Endodermal cell (in vitro differentiated cells): ENCODE measurements around the gene RBMS1. TPM values are rescaled to one million over a fixed set of nuclear protein-coding genes. Genes with fewer than 3 reads are reported as not detected.

Experiments used
- DNase-seq: peaks from one replicate; pipeline ENCODE4 v3.0.0-alpha.2; 2017
- H3K27ac ChIP-seq: 2 replicates; pipeline ENCODE4 v1.5.1; 2013; ENCODE audit warnings: mild to moderate bottlenecking, low read depth, low read length, moderate library complexity
- H3K27me3 ChIP-seq: 2 replicates; pipeline ENCODE4 v1.6.1; 2013; ENCODE audit warnings: mild to moderate bottlenecking, low read length, moderate library complexity; ENCODE audit not compliant: insufficient read depth, control insufficient read depth, poor library complexity, severe bottlenecking
- H3K36me3 ChIP-seq: 2 replicates; pipeline ENCODE4 v1.7.0; 2013; ENCODE audit warnings: mild to moderate bottlenecking, low read length, moderate library complexity; ENCODE audit not compliant: control insufficient read depth, insufficient read depth
- H3K4me1 ChIP-seq: one replicate; pipeline ENCODE4 v1.7.0; 2013; ENCODE audit warnings: low read length; ENCODE audit not compliant: control insufficient read depth, insufficient read depth
- H3K4me3 ChIP-seq: 2 replicates; pipeline ENCODE4 v1.5.1; 2013; ENCODE audit warnings: mild to moderate bottlenecking, low read length, moderate library complexity
- H3K9ac ChIP-seq: 2 replicates; pipeline ENCODE4 v1.6.1; 2013; ENCODE audit warnings: mild to moderate bottlenecking, low read length, moderate library complexity; ENCODE audit not compliant: poor library complexity, severe bottlenecking; ENCODE audit errors: extremely low read depth
- H3K9me3 ChIP-seq: 2 replicates; pipeline ENCODE4 v1.6.1; 2013; ENCODE audit warnings: mild to moderate bottlenecking, low read length, moderate library complexity; ENCODE audit not compliant: control insufficient read depth
- H3K27ac Mint-ChIP-seq: 2 replicates; pipeline ENCODE4 v1.8.0; 2020; ENCODE audit warnings: mixed read lengths
- H3K27me3 Mint-ChIP-seq: 2 replicates; pipeline ENCODE4 v1.8.0; 2021; ENCODE audit warnings: mild to moderate bottlenecking, mixed read lengths; ENCODE audit not compliant: insufficient read depth
- H3K36me3 Mint-ChIP-seq: 2 replicates; pipeline ENCODE4 v1.8.0; 2020; ENCODE audit warnings: low read depth, mixed read lengths
- H3K4me1 Mint-ChIP-seq: 2 replicates; pipeline ENCODE4 v1.8.0; 2020; ENCODE audit warnings: mixed read lengths
- H3K4me3 Mint-ChIP-seq: 2 replicates; pipeline ENCODE4 v1.8.0; 2020; ENCODE audit warnings: mild to moderate bottlenecking, moderate library complexity, mixed read lengths
- H3K9me3 Mint-ChIP-seq: 2 replicates; pipeline ENCODE4 v1.8.0; 2020; ENCODE audit warnings: mild to moderate bottlenecking, mixed read lengths
- CTCF ChIP-seq: fragments of 200-600 bp; sonication (generic); conservative IDR thresholded peaks from 2 replicates; pipeline ENCODE4 v1.5.0; 2021; ENCODE audit warnings: antibody characterized with exemption, mild to moderate bottlenecking
- WGBS, 2 experiments: methylation state at CpG; one replicate each; pipeline versions ENCODE4 v1.1.5 to v1.1.7; 2013; ENCODE audit warnings: missing lambda C conversion rate in 2 of 2, mixed read lengths in 1 of 2; ENCODE audit not compliant: insufficient coverage in 1 of 2, insufficient read length in 1 of 2; 5-methylcytosine and 5-hydroxymethylcytosine counted together
- total RNA-seq, 2 donors: library from RNA; stranded (reverse); fragmentation: NEBNext Ultra II Directional in 1 of 2; extraction: Animal tissue kit (Norgen Biotek cat#: 25700) in 1 of 2; gene quantifications; 2 replicates in 1 of 2; 3 replicates in 1 of 2; pipeline ENCODE4 v1.2.1, GENCODE V29; 2021

Gene RBMS1
- total RNA-seq, 2 donors from 2014 or later, result 90.7 to 124 TPM

GRCh38 chr2:160534249-160534648 lies 40.6 kb upstream of the RBMS1 start:
- H3K27me3 Mint-ChIP-seq, result no peaks in the 10 kb centered on the region
- Histone ChIP-seq H3K9ac (no peak overlapping the region), H3K4me3 (no peak overlapping the region), H3K9me3 (no peaks in the 10 kb centered on the region), H3K27ac (no peak overlapping the region), H3K36me3 (no peaks in the 10 kb centered on the region), H3K27me3 (no peaks in the 10 kb centered on the region), H3K4me1 (no peaks in the 10 kb centered on the region)
- H3K4me1 Mint-ChIP-seq, result no peaks in the 10 kb centered on the region
- no peak overlapping the region for H3K27ac Mint-ChIP-seq
- no peak for DNase-seq
- TF ChIP-seq CTCF, result no peak
- H3K36me3 Mint-ChIP-seq, result no peaks in the 10 kb centered on the region
- H3K9me3 Mint-ChIP-seq, result no peaks in the 10 kb centered on the region
- H3K4me3 Mint-ChIP-seq, result no peak overlapping the region

GRCh38 chr2:160533482-160533881 lies 39.9 kb upstream of the RBMS1 start:
- DNase-seq, result no peak
- Mint-ChIP-seq H3K36me3 (no peaks in the 10 kb centered on the region), H3K4me3 (no peak overlapping the region), H3K27ac (no peak overlapping the region), H3K9me3 (no peaks in the 10 kb centered on the region), H3K27me3 (no peaks in the 10 kb centered on the region), H3K4me1 (peaks cover 4% of the 10 kb centered on the region)
- 90 to 93% methylated on average over 2 of the region's 2 CpGs for WGBS, 2 experiments
- H3K9me3 ChIP-seq, result no peaks in the 10 kb centered on the region
- H3K9ac ChIP-seq, result no peak overlapping the region
- H3K4me3 ChIP-seq, result no peak overlapping the region
- no peaks in the 10 kb centered on the region for H3K36me3 ChIP-seq
- no peak for TF ChIP-seq CTCF
- H3K4me1 ChIP-seq, result no peaks in the 10 kb centered on the region
- H3K27ac ChIP-seq, result no peak overlapping the region
- no peaks in the 10 kb centered on the region for H3K27me3 ChIP-seq

- Histone ChIP-seq H3K4me3 (no peak overlapping the region), H3K4me1 (no peaks in the 10 kb centered on the region), H3K9ac (no peak overlapping the region), H3K27me3 (no peaks in the 10 kb centered on the region), H3K36me3 (no peaks in the 10 kb centered on the region), H3K9me3 (no peaks in the 10 kb centered on the region), H3K27ac (no peak overlapping the region)
- peaks cover 3% of the 10 kb centered on the region for H3K27me3 Mint-ChIP-seq
- DNase-seq, result no peak
- H3K9me3 Mint-ChIP-seq, result no peaks in the 10 kb centered on the region
- TF ChIP-seq CTCF, result no peak
- H3K36me3 Mint-ChIP-seq, result no peaks in the 10 kb centered on the region
- H3K27ac Mint-ChIP-seq, result no peak overlapping the region
- H3K4me1 Mint-ChIP-seq, result peaks cover 4% of the 10 kb centered on the region
- WGBS, 2 experiments, result 93 to 100% methylated on average over 2 to 6 of the region's 6 CpGs
- H3K4me3 Mint-ChIP-seq, result no peak overlapping the region
Measured at GRCh38 chr2:160532388-160532787, 38.8 kb upstream of the RBMS1 start.
